Stimulated activated CD8-positive, alpha-beta memory T cell treated with anti-CD3 and anti-CD28 coated beads, Interleukin-7, amount 100 ng/mL, for 24 hours (primary cell): Measurements from ENCODE around the gene PHF3.

ENCODE experiments used
- DNase-seq: peaks from one replicate; pipeline ENCODE4 v3.0.0-alpha.2; 2020; ENCODE audit warnings: low read depth

Gene PHF3

GRCh38 chr6:63649847-63650265, 14.3 kb downstream of the PHF3 start:
- no peak for DNase-seq

GRCh38 chr6:63652980-63653379, 17.4 kb downstream of the PHF3 start:
- DNase-seq, result no peak

GRCh38 chr6:63660757-63661156, 25.2 kb downstream of the PHF3 start:
- DNase-seq, result no peak

DNA sequence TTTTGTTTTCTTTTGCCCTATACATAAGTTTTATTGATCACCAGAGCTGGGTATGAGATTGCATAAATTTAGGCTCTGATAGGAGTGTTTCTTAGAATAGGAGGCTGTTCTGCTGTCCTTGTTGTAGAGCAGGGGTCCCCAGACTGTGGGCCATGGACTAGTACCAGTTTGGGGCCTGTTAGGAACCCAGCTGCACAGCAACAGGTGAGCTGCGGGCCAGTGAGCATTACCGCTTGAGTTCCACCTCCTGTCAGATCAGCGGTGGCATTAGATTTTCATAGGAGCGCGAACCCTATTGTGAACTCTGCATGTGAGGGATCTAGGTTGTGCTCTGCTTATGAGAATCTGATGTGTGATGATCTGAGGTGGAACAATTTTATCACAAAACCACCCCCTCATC, 26.2 kb downstream of the PHF3 start:
- DNase-seq, result no peak

GRCh38 chr6:63663147-63663955, 27.7 kb downstream of the PHF3 start:
- DNase-seq, result no peak

DNA sequence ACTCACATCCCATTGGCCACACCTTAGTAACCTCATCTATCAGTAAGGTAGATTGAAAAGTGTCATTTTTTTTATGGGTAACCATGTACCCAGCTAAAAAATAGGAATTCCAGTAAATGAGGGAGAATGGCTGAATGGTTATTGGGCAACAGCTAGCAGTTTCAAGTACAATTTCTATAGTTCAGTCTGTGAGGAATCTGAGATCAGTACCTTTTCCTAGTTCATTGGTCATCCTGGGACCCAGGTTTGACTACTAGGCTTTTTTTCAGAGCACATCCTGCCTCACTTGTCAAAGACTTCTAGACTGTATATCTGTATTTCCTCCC, 28.3 kb downstream of the PHF3 start:
- no peak for DNase-seq

GRCh38 chr6:63671098-63671754, 35.6 kb downstream of the PHF3 start:
- no peak for DNase-seq

- DNase-seq, result no peak
Measured at GRCh38 chr6:63672582-63673129, 37.1 kb downstream of the PHF3 start.

DNA sequence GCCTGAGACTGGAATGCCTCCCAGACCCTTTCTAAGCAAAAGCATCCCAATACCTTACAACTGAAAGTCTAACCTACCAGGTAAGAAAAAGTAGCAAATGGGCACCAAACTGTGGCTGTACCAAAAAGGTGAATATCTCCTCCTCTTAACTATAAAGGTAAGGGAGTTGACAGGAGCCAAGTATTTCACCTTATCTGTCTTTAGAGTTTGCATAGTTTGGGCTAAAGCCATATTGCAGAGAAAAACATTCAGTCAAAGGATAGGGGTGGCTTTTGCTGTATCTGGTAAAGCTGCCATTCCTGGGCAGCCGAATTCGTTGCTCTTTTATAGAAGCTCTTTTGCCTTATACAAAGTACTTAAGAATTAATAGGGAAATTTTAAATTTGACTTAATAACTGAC, 38.1 kb downstream of the PHF3 start:
- no peak for DNase-seq

- no peak for DNase-seq
Measured at GRCh38 chr6:63674635-63675034, 39.0 kb downstream of the PHF3 start.

DNA sequence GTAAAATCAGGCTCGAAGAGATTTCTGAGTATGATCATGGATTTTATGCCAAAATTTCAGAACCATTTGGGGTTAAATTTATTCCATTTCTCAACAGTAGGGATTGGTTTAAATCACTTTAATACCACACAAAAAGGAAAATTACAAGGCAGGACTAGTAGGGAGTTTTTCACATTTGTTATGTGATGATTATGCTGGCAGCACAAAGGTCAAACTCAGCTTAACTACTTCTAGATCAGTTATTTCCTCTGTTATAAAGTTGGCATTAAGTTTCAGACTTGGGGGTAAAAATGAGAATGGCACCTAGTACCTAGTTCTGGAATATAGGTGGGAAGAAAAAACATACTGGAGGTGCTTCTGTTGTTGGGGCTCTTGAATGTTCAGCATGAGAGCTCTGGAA, 39.5 kb downstream of the PHF3 start:
- no peak for DNase-seq

- DNase-seq, result no peak
Measured at GRCh38 chr6:63676412-63677114, 41.0 kb downstream of the PHF3 start.

- DNase-seq, result no peak
Measured at GRCh38 chr6:63677282-63677681, 41.7 kb downstream of the PHF3 start.

- DNase-seq, result no peak
Measured at GRCh38 chr6:63683071-63683603, 47.5 kb downstream of the PHF3 start.

- no peak for DNase-seq
Measured at GRCh38 chr6:63685446-63686379, 50.1 kb downstream of the PHF3 start.

- DNase-seq, result no peak
Measured at GRCh38 chr6:63689421-63689820, 53.8 kb downstream of the PHF3 start.

DNA sequence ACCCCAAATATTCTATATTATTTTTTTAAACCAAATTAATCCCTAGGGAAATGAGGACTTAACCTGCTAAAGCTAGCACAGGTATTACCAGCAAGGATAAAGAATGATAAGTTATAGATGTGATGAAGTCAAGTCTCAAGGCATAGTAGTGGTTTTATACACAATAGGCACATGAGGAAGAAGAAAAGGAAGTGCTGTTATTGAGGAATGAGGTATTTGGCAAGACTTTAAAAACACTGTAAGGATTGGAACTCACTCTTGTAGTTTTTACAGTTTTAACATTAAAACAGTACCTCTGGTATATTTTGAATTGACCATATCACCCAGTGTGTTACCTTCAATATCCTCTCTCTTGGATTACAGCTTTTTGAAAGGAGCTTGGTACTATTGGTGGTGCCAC, 54.6 kb downstream of the PHF3 start:
- no peak for DNase-seq

DNA sequence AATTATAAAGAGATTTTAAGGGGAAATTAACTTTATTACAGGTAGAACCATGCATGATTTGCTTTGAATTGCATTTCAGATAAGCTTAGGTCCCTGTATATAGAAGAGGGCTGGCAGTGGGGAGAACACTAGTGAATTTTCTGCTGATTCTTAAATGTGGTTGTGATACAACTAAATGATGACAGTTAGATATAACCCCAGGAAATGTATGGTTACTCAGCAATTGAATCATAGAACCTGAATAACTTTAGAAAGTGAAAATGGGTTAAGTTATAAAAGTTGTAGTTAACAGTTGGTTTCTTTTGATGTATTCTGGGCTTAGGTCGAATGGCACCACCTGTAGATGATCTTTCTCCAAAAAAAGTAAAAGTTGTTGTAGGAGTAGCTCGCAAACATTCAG, 70.1 kb downstream of the PHF3 start:
- DNase-seq, result no peak

GRCh38 chr6:63706630-63707029, 71.0 kb downstream of the PHF3 start:
- no peak for DNase-seq

DNA sequence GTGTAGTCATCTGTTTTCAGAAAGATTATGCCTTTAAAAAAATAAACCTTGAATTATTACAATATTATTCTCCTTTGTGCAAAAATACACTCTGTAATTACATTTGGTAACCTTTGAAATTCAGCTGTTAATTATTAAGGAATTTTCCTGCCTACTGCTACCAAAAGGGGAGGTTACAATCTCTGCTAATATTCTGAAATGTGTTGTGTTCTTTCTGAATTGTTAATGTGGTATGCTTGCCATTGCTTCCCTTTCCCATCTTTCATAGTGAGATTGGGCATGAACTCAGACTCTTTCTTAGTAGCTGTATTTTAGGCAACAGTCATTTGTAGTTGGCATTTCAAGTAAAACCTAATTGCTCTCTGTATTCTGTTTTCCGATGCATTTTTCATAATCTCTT, 73.0 kb downstream of the PHF3 start:
- DNase-seq, result no peak

DNA sequence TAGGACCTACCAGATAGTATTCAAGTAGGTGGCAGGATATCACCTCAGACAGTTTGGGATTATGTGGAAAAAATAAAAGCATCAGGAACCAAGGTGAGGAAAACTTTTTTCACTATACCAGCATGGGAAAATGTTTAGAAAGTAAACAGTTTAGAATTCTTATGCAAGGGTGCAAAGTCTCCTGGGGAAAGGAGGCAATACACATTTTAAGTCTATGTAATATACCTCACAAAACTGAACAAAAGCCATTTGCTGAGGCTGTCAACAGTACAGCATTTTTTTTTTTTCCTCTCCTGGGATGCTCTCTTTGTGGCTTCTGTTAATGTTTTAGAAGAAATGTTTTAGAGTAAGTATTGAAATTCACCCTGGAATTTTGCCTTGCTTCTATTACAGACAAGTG, 73.5 kb downstream of the PHF3 start:
- DNase-seq, result no peak

- DNase-seq, result no peak
Measured at GRCh38 chr6:63713332-63713731, 77.7 kb downstream of the PHF3 start.
